ENCODE data around the gene C4orf51. TPM values are rescaled to one million over a fixed set of nuclear protein-coding genes. Genes with fewer than 3 reads are reported as not detected.

Gene C4orf51
- total and polyA plus RNA-seq, 2 of the 4 experiments (the other 2 are of a cell fraction), result not detected

DNA sequence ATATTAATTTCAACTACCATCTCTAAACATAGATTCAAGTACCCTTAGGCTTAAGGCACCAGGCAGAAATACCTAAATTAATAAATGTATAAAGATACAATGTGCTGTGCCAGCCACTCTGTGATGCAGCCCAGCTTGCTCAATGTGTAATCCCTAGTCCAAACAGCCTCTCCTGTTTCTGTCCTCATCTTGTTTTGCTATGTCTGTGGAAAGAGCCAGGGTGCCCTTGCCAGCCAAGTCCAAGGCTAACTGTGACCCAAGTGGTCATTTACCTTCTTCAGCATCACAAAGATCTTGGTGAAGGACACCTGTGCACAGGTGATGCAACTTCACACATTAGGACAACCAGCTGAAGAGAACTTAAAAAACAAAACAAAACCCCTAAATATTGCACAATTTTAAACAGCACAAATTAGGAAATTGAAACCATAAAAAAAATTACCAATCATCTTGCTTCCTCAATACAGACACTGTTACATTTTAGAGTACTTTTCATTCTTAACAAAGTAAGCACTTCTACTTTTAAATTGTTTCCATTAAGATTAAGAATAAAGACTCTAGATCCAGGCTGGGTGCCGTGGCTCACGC, 89.6 kb downstream of the C4orf51 start:
- H2BK5ac ChIP-seq (ENCODE audit: low read depth, low read length, poor library complexity, severe bottlenecking), result no peak overlapping the region
- H3K9me1 ChIP-seq (ENCODE audit: insufficient read depth, low read length), result peaks cover 13% of the 10 kb centered on the region
- no peak overlapping the region for H4K91ac ChIP-seq (ENCODE audit: insufficient read depth, low read depth, low read length)
- no peak overlapping the region for H3K14ac ChIP-seq (replicated peaks; ENCODE audit: low read depth, low read length)
- H3K56ac ChIP-seq (ENCODE audit: extremely low read depth, insufficient read depth, low read length), result no peak overlapping the region
- H3K9ac ChIP-seq (ENCODE audit: low read depth, low read length), result no peak overlapping the region
- H4K8ac ChIP-seq (ENCODE audit: low read depth in 2 of 2, low read length in 2 of 2), result no peak overlapping the region
- no peak overlapping the region for H2BK120ac ChIP-seq (ENCODE audit: low read depth, low read length)
- dilution Hi-C loops (cut with HindIII; ENCODE audit: low sequenced_read_pairs, unreplicated experiment), result no loop called here
- H3K27ac ChIP-seq (ENCODE audit: insufficient read depth, low read length), result no peak overlapping the region
- no peak overlapping the region for H3K4me3 ChIP-seq (ENCODE audit: insufficient read depth, low read depth, low read length)
- H3K4me1 ChIP-seq (ENCODE audit: control insufficient read depth, insufficient read depth, low read length), result no peaks in the 10 kb centered on the region
- WGBS, 2 experiments (ENCODE audit: extremely low coverage in 2 of 2, insufficient read length in 1 of 2), result no CpG with 5 or more reads among the region's 2 CpGs
- no peaks in the 10 kb centered on the region for H3K27me3 ChIP-seq (ENCODE audit: control insufficient read depth, insufficient read depth, low read length)
- no peak overlapping the region for H2AFZ ChIP-seq (replicated peaks; ENCODE audit: low read length, poor library complexity)
- 0 out of 2 replicates have a peak, but pooled peaks have one; percentile 27 for ATAC-seq (ENCODE audit: low read depth)
- H4K20me1 ChIP-seq (ENCODE audit: insufficient read depth, low read length), result no peaks in the 10 kb centered on the region
- no peaks in the 10 kb centered on the region; a peak in 1 of 4 replicates for H3K79me1 ChIP-seq (ENCODE audit: low read depth in 1 of 2, low read length in 2 of 2)
- DNase-seq, result no peak
- ChIA-PET POLR2A (ENCODE audit: unreplicated experiment) (no interaction called here), CTCF (no interaction called here)
- H2AK9ac ChIP-seq (replicated peaks; ENCODE audit: low read depth, low read length, poor library complexity), result no peak overlapping the region
- H2AK5ac ChIP-seq (ENCODE audit: low read depth, low read length), result no peak overlapping the region
- no peak overlapping the region for H3K4me2 ChIP-seq (ENCODE audit: low read depth, low read length)
- BruUV-seq (replicated peaks), result no TSS peak
- H3K4ac ChIP-seq (ENCODE audit: low read depth, low read length), result no peak overlapping the region
- no peak overlapping the region for H3K18ac ChIP-seq (ENCODE audit: low read depth, low read length)
- in situ Hi-C loops (cut with MboI; ENCODE audit: low sequenced_read_pairs), result no loop called here
- intact Hi-C loops (cut with micrococcal nuclease), result no loop called here
- no peaks in the 10 kb centered on the region; the same call in 1 of the 2 replicates for H3K9me3 ChIP-seq (ENCODE audit: control insufficient read depth, insufficient read depth, low read length)
- H4K5ac ChIP-seq (ENCODE audit: low read depth, low read length), result no peak overlapping the region
- no peak overlapping the region for H2BK15ac ChIP-seq (ENCODE audit: low read depth, low read length)
- no peak overlapping the region for H2BK20ac ChIP-seq (ENCODE audit: low read depth, low read length)
- TF ChIP-seq CEBPB (IDR thresholded peaks at IDR 0.05; ENCODE audit: low read depth, low read length) (peak; percentile 54), MAFK (IDR thresholded peaks at IDR 0.05; ENCODE audit: low read depth, low read length) (no peak)
- peaks cover 30% of the 10 kb centered on the region for H3K36me3 ChIP-seq (ENCODE audit: control insufficient read depth, insufficient read depth, low read length)
- no peak overlapping the region for H3K23ac ChIP-seq (ENCODE audit: low read depth, low read length)
